ENCODE results near the gene ALDH9A1.
"Not testable (repeated sequence)": the region's sequence is repeated elsewhere in the genome, so short reads cannot be mapped to it uniquely, and the experiment has no call there.

ALDH9A1 gene

DNA sequence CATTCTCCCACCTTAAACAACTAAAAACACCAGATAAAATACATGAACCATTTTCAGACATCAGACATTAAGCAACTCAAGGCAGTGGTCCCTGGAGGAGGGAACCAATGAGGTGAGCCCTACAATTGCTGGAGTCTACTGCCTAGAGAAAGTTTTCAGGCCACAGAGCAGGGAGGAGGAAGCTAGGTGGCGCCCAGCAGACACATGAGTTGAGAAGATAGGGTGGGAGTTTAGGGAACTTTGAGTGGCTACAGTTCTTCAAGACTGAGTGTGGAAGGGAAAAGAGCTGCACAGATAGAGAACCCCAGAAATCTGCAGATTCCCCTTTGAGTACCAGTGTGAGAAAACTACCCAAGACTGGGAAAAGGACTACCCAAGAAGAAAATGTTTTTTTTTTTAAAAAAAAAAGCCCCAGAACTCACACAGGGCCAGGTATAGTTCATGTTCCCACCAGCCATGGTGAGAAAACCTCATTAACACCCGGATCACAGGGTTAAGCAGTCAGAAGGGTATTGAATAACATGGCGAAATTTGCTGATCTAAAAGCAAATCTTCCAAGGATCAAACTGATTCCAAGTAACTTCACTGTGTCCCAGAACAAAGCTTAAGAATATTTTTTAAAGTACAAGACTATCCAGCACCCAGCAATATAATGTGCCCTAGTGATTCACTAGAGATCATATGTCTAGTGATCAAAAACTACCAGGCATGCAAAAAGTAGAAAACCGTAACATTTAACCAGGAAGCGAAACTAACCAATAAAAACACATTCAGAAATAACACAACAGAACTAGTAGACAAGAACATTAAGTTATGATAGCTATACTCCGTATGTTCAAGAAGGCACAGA is 12.0 kb downstream of the ALDH9A1 start:
- DNase-seq: no peak

DNA sequence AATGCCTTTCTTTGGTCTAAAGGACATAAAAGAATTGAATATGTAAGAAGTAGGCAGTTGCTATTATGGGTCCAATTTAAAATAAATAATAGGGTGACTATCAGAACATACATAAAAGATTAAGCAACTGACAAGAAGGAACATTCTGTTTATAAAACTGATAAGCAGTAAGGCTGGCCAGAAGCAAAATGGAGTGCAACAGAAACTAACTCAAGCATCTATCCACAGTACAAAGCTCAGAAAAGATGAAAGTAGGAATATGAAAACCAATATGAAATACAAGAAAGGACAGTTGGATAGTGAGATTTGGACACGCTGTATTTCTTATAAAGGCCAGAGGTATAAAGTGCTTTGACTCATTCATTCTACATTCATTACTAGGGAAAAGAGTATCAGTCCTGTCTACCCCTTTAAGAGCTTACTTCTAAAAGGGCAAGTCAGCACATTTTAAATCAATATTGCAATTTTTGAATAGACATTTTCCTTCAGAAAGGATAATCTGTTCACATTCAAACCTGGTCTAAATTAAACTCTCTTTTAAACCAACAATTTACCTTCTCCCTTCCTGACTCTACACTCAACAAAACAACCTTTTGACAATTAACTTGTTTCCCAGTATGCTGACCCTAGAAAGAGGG is 14.4 kb downstream of the ALDH9A1 start:
- DNase-seq: no peak

DNA sequence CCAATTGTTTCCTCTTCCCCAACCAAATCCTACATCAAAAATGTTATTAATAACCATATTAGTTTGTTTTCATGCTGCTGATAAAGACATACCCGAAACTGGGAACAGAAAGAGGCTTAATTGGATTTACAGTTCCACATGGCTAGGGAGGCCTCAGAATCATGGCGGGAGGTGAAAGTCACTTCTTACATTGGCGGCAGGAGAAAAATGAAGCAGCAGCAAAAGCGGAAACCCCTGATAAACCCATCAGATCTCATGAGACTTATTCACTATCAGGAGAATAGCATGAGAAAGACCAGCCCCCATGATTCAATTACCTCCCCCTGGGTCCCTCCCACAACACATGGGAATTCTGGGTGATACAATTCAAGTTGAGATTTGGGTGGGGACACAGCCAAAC is 17.6 kb downstream of the ALDH9A1 start:
- DNase-seq: not testable (repeated sequence)

DNA sequence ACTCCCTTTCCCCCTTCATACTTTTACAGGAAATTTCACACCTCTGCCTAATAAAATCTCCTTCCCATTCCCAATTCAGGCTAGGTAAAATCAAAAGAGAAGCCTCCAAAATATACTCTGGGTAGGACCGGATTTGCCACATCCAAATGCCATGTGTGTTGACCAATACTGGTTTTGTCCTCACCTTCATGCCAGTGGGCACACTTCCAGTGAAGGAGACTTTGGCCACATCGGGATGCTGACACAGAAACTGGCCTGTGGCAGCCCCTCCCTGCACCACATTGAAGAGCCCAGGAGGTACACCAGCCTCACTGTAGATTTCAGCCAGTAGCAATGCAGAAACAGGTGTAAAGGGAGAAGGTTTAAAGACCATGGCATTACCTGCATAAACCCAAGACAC is 18.1 kb downstream of the ALDH9A1 start:
- DNase-seq: no peak

DNA sequence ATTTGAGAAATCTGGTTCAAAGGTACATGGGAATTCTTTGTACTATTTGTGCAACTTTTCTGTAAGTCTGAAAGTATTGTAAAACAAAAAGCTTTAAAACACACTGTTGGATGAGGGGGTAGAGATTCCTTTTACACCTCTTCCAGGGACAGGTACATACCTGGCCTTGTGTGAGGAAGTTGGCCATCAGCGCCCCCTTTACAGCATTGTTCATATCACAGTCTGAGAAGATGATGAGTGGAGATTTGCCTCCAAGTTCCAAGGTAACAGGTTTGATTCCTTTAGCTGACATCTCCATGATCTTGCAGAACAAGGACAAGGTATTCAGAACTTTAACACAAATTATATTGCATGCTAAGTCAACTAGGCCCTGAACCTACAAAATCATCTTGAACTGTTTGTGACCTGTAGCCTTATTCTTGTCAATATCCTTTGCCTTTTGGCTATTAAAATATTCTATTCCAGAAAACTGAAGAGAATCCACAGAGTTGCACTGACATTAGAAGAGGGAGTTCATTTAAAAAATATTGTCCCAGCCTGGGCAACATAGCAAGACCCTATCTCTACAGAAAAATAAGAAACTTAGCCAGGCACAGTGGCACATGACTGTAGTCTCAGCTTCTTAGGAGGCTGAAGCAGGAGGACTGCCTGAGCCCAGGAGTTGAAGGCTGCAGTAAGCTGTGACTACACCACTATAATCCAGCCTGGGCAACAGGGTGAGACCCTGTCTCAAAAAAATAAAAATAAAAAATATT is 18.9 kb downstream of the ALDH9A1 start:
- no peak for DNase-seq

DNA sequence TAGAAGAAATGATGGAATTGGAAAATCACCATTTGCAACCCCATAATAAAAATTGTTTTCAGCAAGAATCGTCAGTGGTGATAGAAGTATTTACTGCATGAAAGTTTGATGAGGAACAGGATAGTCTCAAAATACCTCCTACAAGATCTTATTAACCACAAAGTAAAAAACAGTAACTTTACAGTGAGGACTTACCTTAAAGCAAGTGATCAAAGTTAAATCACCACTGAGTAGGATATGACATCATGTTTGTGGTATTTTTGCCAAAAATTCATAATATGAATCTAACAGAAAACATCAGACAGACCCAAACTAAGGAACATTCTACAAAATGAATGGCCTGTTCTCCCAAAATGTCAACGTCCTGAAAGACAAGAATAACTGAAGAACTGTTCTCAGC is 19.9 kb downstream of the ALDH9A1 start:
- DNase-seq: peak; percentile 20

DNA sequence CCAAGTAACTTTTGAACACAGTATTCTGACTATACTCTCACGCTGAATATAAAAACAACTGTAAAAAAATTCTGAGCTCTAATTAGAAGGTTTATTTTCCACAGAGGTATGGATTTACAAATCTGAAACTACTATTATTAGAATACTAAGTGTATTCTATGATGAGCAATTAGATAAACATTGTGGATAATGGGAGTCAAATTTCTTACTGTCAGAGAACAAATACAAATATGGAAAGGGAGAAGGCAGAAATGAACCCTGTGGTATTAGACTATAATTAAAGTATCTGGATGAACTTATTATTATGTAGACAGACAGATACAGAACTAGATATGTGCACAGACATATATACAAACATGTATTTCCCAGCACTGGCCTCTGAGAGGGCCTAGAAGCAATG is 22.6 kb downstream of the ALDH9A1 start:
- DNase-seq: no peak

DNA sequence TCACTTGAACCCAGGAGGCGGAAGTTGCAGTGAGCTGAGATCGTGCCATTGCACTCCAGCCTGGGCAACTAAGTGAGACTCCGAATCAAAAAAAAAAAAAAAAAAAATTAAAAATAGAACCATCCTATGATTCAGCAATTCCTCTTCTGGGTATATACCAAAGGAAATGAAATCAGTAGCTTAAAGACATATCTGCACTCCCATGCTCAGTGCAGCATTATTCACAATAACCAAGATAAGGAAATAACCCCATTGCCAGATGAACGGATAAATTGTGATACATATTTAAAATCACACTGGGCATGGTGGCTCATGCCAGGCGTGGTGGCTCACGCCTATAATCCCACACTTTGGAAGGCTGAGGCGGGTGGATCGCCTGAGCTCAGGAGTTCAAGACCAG is 23.8 kb downstream of the ALDH9A1 start:
- DNase-seq: no peak

DNA sequence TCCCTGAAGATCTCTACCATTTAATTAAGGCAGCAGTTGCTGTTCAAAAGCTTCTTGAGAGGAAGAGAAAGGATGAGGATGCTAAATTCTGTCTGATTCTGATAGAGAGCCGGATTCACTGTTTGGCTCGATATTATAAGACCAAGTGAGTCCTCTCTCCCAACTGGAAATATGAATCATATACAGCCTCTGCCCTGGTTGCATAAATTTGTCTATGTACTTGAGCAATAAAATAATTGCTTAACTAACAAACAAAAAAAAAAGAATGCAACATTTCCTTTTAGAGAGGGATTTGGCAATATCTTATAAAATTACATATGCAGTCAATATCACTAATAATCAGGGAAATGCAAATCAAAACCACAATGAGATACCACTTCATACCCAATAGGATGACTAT is 26.8 kb downstream of the ALDH9A1 start:
- no peak for DNase-seq

DNA sequence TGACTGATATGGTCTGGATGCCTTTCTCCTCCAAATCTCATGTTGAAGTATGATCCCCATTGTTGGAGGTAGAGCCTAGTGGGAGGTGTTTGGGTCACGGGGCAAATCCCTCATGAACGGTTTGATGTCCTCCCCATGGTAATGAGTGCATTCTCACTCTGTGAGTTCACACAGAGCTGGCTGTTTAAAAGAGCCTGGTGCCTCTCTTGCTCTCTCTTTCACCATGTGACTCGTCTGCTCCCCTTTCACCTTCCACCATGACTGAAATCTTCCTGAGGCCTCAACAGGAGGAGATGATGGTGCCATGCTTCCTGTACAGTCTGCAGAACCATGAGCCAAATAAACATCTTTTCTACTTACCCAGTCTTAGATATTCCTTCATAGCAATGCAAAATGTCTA is 30.2 kb downstream of the ALDH9A1 start:
- DNase-seq: no peak

DNA sequence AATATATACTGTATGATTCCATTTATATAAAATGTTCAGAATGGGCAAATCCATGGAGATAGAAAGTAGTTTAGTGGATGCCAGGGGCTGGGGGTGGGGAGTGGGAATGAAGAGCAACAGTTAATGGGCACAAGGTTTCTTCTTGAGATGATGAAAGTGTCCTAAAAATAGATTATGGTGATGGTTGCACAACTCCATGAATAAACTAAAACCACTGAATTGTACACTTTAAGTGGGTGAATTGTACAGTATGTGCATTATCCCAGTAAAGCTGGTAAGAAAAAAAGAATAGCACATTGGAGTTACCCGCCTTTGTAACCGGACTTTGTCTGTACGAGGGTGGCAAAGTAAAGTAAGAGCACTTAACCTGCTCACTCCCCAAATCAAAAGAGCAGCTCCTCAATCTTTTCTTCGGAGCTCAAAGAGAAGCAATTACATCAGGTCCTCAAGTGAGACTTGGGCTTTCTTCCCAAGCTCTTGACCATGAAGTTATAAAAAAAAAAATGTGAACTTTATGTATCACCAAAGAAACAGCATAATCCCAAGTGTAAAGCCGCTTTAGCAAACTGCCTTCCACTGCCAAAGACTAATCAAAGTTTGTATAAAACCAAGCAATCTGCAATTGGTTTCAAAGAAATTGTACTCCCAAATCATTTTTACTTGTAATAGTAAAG is 32.1 kb downstream of the ALDH9A1 start:
- no peak for DNase-seq

DNA sequence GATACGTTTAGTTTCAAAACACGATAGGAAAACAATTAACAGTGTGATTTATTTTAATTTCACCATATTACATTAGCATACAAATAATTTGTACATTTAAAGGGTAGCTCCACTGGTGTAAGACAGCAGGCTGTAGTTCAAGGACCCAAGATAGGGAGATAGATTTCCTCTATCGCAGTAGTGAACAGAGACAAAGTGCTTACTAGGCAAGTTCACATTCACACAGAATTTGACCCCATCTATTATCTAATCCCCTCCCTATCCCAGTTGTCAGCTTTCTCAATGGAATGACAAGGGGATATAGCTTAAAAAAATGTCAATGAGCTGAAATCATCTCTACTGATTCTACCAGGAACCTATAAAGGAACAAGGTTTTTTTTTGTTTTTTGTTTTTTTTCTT is 36.2 kb downstream of the ALDH9A1 start:
- no peak for DNase-seq

DNA sequence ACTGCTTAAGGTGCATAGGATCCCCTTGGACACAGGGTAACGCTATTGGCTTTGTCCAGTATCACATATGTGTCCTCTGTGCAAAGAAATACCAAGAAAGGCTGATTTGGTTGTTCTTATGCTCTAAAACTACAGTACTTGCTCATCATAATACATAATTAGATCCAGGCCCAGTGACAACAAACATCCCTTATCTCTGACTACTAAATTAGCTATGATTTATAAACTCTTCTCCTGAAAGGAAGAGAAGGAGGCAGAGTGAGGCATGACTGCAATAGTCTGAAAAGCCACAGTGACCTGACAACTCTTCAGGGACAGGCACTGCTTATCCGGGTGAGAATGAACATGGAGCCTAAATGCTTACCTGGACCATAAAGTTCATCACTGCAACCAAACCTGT is 36.7 kb downstream of the ALDH9A1 start:
- DNase-seq: no peak

DNA sequence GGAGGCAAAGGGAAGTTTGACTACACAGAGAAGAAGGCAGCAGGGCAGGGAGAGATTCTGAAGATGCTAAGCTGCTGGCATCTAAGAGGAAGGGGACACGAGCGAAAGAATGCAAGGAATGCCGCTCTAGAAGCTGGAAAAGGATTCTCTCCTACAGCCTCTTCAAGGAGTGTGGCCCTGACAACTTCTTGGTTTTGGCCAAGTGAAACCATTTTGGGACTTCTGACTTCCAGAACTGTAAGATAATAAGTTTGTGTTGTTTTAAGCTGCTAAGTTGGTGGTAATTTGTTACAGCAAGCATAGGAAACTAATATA is 38.8 kb downstream of the ALDH9A1 start:
- no peak for DNase-seq

DNA sequence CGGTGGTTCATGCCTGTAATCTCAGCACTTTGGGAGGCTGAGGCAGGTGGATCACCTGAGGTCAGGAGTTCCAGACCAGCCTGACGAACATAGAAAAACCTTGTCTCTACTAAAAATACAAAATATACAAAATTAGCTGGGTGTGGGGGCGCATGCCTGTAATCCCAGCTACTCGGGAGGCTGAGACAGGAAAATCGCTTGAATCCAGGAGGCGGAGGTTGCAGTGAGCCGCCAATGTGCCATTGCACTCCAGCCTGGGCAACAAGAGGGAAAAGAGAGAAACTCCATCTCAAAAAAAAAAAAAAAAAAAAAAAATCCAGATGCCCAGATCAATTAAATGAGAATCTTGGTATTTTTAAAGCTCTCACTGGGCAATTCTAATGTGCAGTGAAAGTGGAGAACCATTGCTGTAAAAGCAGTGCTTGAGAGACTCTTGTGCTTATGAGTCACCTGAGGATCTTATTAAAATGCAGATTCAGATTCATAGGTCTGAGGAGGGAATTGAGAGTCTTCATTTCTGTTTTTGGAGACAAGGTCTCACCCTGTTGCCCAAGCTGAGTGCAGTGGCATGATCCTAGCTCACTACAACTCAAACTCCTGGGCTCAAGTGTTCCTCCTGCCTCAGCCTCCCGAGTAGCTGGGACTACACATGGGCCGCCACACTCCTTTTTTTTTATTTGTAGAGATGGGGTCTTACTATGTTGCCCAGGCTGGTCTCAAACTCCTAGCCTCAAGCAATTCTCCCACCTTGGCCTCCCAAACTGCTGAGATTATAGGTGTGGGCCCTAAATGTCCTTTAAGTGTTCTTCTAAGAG is 39.4 kb downstream of the ALDH9A1 start:
- DNase-seq: not testable (repeated sequence)

DNA sequence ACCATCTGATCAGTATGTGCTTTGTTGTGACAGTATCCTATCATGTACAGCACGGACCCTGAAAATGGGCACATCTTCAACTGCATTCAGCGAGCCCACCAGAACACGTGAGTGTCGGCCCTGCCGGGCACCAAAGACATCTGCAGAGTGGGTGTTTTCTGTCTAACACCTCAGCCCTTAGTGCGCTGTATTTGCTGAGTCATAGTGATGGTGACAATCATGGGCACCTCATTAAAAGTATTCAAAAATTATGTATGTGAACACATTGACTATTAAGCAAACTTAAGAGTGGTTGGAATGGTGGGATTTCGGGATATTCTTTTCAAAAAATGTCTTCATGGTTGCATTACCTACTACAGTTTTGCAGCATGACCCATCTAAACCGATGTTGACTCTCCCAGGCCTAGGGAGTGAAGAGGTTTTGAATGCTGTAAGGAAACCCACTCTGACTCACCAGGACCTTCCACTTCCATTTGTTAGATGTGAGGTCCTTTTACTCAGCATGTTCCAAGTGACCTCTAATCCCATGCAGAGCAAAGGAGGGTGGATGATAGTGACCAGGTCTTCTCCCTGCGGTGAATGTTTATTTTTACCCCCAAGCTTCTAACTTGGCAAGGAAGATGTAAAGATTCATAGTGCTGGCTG is 47.3 kb downstream of the ALDH9A1 start:
- DNase-seq: no peak

DNA sequence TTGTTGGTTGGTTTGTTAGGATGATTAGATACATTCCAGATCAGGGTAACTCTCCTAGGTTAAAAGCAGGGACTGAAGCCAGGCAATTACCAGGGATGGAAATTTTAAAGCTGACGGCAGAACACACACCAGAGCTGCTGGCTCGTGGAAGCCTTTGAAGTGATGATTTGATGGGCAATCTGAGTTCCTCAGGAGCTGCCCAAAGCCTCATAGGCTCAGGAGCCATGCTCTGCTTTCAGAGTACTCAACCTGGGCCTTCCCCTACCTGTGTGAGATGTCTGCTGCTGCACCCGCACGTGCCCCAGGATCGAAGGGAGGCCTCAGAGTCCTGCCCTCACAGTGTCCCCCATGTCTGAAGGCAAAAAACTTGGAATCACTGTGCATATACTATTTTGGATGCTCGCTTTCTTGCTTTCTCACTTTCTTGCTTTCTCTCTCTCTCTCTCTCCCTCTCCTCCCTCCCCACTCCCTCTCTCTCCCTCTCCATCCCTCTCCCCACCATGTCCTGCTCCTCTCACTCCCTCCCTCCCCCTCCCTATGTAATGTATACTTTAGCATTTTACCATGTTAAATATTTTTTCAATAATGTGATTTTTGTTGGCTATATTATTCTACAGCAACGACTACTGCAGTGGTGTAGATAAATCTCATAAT is 49.3 kb downstream of the ALDH9A1 start:
- DNase-seq: no peak

DNA sequence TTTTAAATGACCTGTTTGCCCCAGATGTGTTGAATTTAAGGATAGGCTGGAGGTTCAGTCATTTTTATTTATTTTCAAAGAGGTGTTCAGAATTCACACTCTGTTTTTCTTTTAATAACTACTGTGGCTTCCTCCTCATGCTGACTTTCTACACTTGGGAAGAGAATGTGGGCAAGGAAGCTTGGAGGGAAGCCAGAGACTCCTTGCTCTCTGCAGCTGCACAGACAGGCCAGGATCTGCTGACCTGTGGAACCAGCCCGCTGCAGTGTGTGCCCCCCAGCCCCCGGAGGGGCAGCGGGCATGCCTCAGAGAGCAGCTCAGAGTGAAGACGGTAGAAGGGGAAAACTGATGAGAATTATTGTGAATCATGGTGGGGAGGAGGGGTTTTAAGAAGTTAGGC is 50.4 kb downstream of the ALDH9A1 start:
- no peak for DNase-seq

DNA sequence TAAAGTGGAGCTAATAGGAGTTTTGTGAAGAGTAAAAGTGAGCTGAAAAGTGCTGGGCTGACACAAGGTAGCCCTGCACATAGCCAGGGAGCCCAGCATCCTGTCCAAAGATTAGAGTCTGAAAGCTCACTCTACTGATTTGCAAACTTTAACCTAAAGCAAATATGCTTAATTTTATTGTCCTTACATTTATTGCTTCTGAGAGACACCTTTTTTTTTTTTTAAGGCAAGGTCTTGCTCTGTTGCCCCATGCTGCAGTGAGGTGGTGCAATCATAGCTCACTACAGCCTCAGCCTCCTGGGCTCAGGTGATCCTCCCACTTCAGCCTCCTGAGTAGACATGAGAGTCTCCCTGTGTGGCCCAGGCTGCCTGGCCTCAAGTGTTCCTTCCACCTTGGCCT is 50.8 kb downstream of the ALDH9A1 start:
- no peak for DNase-seq

DNA sequence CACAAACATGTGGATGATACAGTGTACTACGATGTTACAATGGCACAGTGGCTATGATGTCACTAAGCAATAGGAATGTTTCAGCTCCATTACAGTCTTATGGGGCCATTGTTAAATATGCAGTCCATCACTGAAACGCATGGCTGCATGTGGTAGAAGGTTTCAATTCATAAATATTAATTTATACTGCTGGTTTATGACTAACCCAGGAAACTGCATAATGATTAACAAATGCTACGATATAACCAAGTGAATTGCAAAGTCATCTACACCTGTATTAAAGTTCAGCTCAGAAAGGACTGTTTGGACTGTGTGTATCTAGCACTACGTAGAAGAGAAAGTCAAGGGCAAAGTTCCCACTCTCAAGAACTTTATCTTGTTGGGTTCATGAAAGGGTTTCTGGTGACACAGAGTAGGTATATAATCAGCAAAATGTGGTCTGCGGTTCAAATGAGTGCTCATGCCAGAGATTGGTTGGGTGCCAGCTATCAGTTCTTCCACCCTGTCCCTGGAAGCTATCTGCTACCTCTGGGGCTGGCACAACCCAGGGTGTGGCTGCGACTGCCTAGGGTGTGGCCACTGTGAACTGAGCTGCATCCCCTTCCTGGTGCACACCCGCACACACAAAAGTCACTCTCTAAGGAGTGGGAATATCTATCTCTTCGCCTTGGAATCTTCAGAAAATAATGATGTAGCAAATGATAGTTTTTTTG is 52.6 kb downstream of the ALDH9A1 start:
- DNase-seq: peak; percentile 30

Data from CD4-positive, alpha-beta T cell treated with Interleukin-4 for 4 hours (primary cell).